ENCODE data around the gene PRR15L. TPM values are rescaled to one million over a fixed set of nuclear protein-coding genes. Genes with fewer than 3 reads are reported as not detected.
"Not testable (repeated sequence)": the region's sequence is repeated elsewhere in the genome, so short reads cannot be mapped to it uniquely, and the experiment has no call there.

The PRR15L gene
- polyA plus RNA-seq, result 10 to 100 TPM in 1 of 2 donors, 1 to 10 TPM in 1; 8.8 to 15.2 TPM

- no peaks in the 10 kb centered on the region for H3K9me3 ChIP-seq (ENCODE audit: control insufficient read depth in 2 of 2, insufficient read depth in 1 of 2, low read depth in 1 of 2, low read length in 1 of 2)
- peaks cover 2 to 18% of the 10 kb centered on the region in 2 donors for H3K4me1 ChIP-seq (ENCODE audit: control insufficient read depth in 2 of 2, insufficient read depth in 2 of 2, low read length in 1 of 2)
- WGBS, 2 donors, result 29 to 37% methylated on average over 16 of the region's 16 CpGs
- H3K27me3 ChIP-seq (ENCODE audit: control insufficient read depth in 1 of 2, insufficient read depth in 2 of 2, low read length in 2 of 2), result no peaks in the 10 kb centered on the region
- H3K4me3 ChIP-seq (ENCODE audit: low read depth in 1 of 2, low read length in 2 of 2), result peak within 1 kb of the TSS; percentile 40 to 50
- H3K27ac ChIP-seq (ENCODE audit: low read depth in 2 of 2, low read length in 1 of 2), result peak within 1 kb of the TSS; percentile 83 to 88
- H3K36me3 ChIP-seq (ENCODE audit: control insufficient read depth in 2 of 2, insufficient read depth in 2 of 2, low read length in 1 of 2), result no peaks in the 10 kb centered on the region
Observed at GRCh38 chr17:47957591-47958490, at the start of gene PRR15L. TSS of gene PRR15L (minus strand) at chr17:47957883. CDS start at chr17:47953234, 4,649 bp downstream.

DNA sequence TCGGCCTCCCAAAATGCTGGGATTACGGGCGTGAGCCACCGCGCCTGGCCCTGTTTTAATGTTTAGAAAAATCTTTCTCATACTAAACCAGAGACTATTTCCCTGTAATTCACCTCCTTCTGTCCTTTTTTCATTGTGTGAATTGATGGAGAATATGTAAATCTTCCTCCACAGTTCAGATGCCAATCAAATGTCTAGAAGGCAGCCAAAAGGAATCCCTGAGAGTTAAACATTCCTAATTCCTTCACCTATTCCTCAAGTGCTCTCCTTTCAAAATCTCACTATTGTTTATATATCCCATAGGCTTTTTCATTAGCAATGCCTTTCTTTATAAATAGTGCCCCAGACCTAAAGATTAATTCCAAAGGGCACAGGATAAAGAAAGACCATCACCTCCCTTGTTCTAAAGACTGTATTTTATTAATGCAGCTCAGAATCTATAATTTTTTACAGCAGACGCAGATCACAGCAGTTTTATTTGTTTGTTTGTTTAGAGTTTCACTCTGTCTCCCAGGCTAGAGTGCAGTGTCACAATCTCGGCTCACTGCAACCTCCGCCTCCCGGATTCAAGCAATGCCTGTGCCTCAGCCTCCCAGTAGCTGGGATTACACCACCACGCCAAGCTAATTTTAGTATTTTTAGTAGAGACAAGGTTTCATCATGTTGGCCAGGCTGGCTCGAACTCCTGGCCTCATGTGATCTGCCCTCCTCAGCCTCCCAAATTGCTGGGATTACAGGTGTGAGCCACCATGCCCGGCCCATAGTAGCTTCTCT, 49.4 kb upstream of the PRR15L start:
- WGBS, 2 donors, result 87 to 90% methylated on average over 12 of the region's 12 CpGs

GRCh38 chr17:48004983-48005382, 47.3 kb upstream of the PRR15L start:
- Histone ChIP-seq H3K27ac (ENCODE audit: low read depth in 2 of 2, low read length in 1 of 2) (no peak overlapping the region), H3K4me3 (ENCODE audit: low read depth in 1 of 2, low read length in 2 of 2) (no peak overlapping the region), H3K9me3 (ENCODE audit: control insufficient read depth in 2 of 2, insufficient read depth in 1 of 2, low read depth in 1 of 2, low read length in 1 of 2) (no peaks in the 10 kb centered on the region), H3K27me3 (ENCODE audit: control insufficient read depth in 1 of 2, insufficient read depth in 2 of 2, low read length in 2 of 2) (no peaks in the 10 kb centered on the region), H3K4me1 (ENCODE audit: control insufficient read depth in 2 of 2, insufficient read depth in 2 of 2, low read length in 1 of 2) (peaks cover 0 to 8% of the 10 kb centered on the region in 2 donors), H3K36me3 (ENCODE audit: control insufficient read depth in 2 of 2, insufficient read depth in 2 of 2, low read length in 1 of 2) (no peaks in the 10 kb centered on the region)
- WGBS, 2 donors, result 73 to 74% methylated on average over 3 of the region's 3 CpGs

More for the DNA sequence above, 49.4 kb upstream of the PRR15L start:
- Histone ChIP-seq H3K9me3 (ENCODE audit: control insufficient read depth in 2 of 2, insufficient read depth in 1 of 2, low read depth in 1 of 2, low read length in 1 of 2) (no peaks in the 10 kb centered on the region), H3K27me3 (ENCODE audit: control insufficient read depth in 1 of 2, insufficient read depth in 2 of 2, low read length in 2 of 2) (no peaks in the 10 kb centered on the region), H3K4me1 (ENCODE audit: control insufficient read depth in 2 of 2, insufficient read depth in 2 of 2, low read length in 1 of 2) (peaks cover under 1 to 11% of the 10 kb centered on the region in 2 donors), H3K27ac (ENCODE audit: low read depth in 2 of 2, low read length in 1 of 2) (no peak overlapping the region), H3K4me3 (ENCODE audit: low read depth in 1 of 2, low read length in 2 of 2) (no peak overlapping the region), H3K36me3 (ENCODE audit: control insufficient read depth in 2 of 2, insufficient read depth in 2 of 2, low read length in 1 of 2) (no peaks in the 10 kb centered on the region)

DNA sequence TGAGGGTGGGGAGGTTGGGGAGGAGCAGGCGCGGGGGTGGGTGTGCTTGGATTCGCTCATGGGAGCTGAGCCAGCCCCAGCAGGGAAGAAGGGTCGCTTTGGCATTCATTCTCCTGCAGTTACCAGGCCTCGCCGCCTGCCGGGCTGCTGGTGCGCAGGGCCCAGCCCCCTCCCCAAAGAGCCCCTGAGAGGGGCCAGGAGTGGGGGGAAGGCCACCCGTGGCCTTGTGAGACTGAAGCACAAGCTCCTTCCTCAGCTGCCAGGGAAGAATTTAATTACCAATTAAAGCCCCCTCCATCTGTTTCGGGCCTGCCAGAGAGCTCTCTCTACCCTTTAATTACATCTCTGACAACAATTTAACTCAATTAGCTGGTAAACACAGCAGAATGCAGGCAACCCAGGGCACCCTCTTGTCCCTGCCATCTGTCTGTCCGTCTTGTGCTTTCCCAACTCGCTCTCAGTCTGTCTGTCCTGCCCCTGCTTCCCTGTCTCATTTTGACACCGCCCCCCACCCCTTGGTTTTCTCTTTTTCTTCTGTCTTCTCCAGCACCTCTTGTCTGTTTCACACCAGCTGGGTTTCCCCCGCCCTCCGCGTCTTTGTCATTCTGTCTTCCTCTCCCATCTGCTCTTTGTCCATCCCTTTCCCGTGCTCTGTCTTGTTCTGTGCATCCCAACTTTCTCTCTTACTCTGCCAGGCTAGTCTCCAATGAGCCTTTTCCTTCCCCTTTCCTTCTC, 45.9 kb upstream of the PRR15L start:
- 81 to 84% methylated on average over 17 of the region's 17 CpGs for WGBS, 2 donors
- H3K36me3 ChIP-seq (ENCODE audit: control insufficient read depth in 2 of 2, insufficient read depth in 2 of 2, low read length in 1 of 2), result no peaks in the 10 kb centered on the region
- H3K4me1 ChIP-seq (ENCODE audit: control insufficient read depth in 2 of 2, insufficient read depth in 2 of 2, low read length in 1 of 2), result peaks cover 0 to 8% of the 10 kb centered on the region in 2 donors
- no peak overlapping the region for H3K27ac ChIP-seq (ENCODE audit: low read depth in 2 of 2, low read length in 1 of 2)
- H3K9me3 ChIP-seq (ENCODE audit: control insufficient read depth in 2 of 2, insufficient read depth in 1 of 2, low read depth in 1 of 2, low read length in 1 of 2), result no peaks in the 10 kb centered on the region
- H3K4me3 ChIP-seq (ENCODE audit: low read depth in 1 of 2, low read length in 2 of 2), result no peak overlapping the region
- H3K27me3 ChIP-seq (ENCODE audit: control insufficient read depth in 1 of 2, insufficient read depth in 2 of 2, low read length in 2 of 2), result no peaks in the 10 kb centered on the region

- Histone ChIP-seq H3K36me3 (ENCODE audit: control insufficient read depth in 2 of 2, insufficient read depth in 2 of 2, low read length in 1 of 2) (no peaks in the 10 kb centered on the region), H3K4me3 (ENCODE audit: low read depth in 1 of 2, low read length in 2 of 2) (no peak overlapping the region), H3K9me3 (ENCODE audit: control insufficient read depth in 2 of 2, insufficient read depth in 1 of 2, low read depth in 1 of 2, low read length in 1 of 2) (no peaks in the 10 kb centered on the region), H3K27ac (ENCODE audit: low read depth in 2 of 2, low read length in 1 of 2) (no peak overlapping the region), H3K4me1 (ENCODE audit: control insufficient read depth in 2 of 2, insufficient read depth in 2 of 2, low read length in 1 of 2) (peaks cover 0 to 8% of the 10 kb centered on the region in 2 donors), H3K27me3 (ENCODE audit: control insufficient read depth in 1 of 2, insufficient read depth in 2 of 2, low read length in 2 of 2) (no peaks in the 10 kb centered on the region)
- 59 to 67% methylated on average over 7 of the region's 7 CpGs for WGBS, 2 donors
Observed at GRCh38 chr17:48002916-48003416, 45.3 kb upstream of the PRR15L start.

- Histone ChIP-seq H3K4me1 (ENCODE audit: control insufficient read depth in 2 of 2, insufficient read depth in 2 of 2, low read length in 1 of 2) (peaks cover 0 to 8% of the 10 kb centered on the region in 2 donors), H3K27me3 (ENCODE audit: control insufficient read depth in 1 of 2, insufficient read depth in 2 of 2, low read length in 2 of 2) (no peaks in the 10 kb centered on the region), H3K27ac (ENCODE audit: low read depth in 2 of 2, low read length in 1 of 2) (peak overlapping the region in 1 of 2 donors; percentile 20), H3K4me3 (ENCODE audit: low read depth in 1 of 2, low read length in 2 of 2) (no peak overlapping the region), H3K36me3 (ENCODE audit: control insufficient read depth in 2 of 2, insufficient read depth in 2 of 2, low read length in 1 of 2) (no peaks in the 10 kb centered on the region), H3K9me3 (ENCODE audit: control insufficient read depth in 2 of 2, insufficient read depth in 1 of 2, low read depth in 1 of 2, low read length in 1 of 2) (no peaks in the 10 kb centered on the region)
- WGBS, 2 donors, result 29 to 34% methylated on average over 4 of the region's 4 CpGs
Observed at GRCh38 chr17:48002266-48002915, 44.7 kb upstream of the PRR15L start.

GRCh38 chr17:48001657-48002056, 44.0 kb upstream of the PRR15L start:
- not testable (repeated sequence) for H3K9me3 ChIP-seq (ENCODE audit: control insufficient read depth in 2 of 2, insufficient read depth in 1 of 2, low read depth in 1 of 2, low read length in 1 of 2); H3K27ac ChIP-seq (ENCODE audit: low read depth in 2 of 2, low read length in 1 of 2); H3K27me3 ChIP-seq (ENCODE audit: control insufficient read depth in 1 of 2, insufficient read depth in 2 of 2, low read length in 2 of 2); H3K4me3 ChIP-seq (ENCODE audit: low read depth in 1 of 2, low read length in 2 of 2); H3K4me1 ChIP-seq (ENCODE audit: control insufficient read depth in 2 of 2, insufficient read depth in 2 of 2, low read length in 1 of 2); H3K36me3 ChIP-seq (ENCODE audit: control insufficient read depth in 2 of 2, insufficient read depth in 2 of 2, low read length in 1 of 2)
- 94 to 97% methylated on average over 5 of the region's 5 CpGs for WGBS, 2 donors

GRCh38 chr17:48001197-48001596, 43.5 kb upstream of the PRR15L start:
- WGBS, 2 donors, result 76 to 91% methylated on average over 1 of the region's 1 CpG
- Histone ChIP-seq H3K4me3 (ENCODE audit: low read depth in 1 of 2, low read length in 2 of 2) (no peak overlapping the region), H3K4me1 (ENCODE audit: control insufficient read depth in 2 of 2, insufficient read depth in 2 of 2, low read length in 1 of 2) (peaks cover 0 to 8% of the 10 kb centered on the region in 2 donors), H3K27me3 (ENCODE audit: control insufficient read depth in 1 of 2, insufficient read depth in 2 of 2, low read length in 2 of 2) (no peaks in the 10 kb centered on the region), H3K27ac (ENCODE audit: low read depth in 2 of 2, low read length in 1 of 2) (no peak overlapping the region), H3K36me3 (ENCODE audit: control insufficient read depth in 2 of 2, insufficient read depth in 2 of 2, low read length in 1 of 2) (no peaks in the 10 kb centered on the region), H3K9me3 (ENCODE audit: control insufficient read depth in 2 of 2, insufficient read depth in 1 of 2, low read depth in 1 of 2, low read length in 1 of 2) (no peaks in the 10 kb centered on the region)
